ENCODE data around the gene ZNF516.

ZNF516 gene

DNA sequence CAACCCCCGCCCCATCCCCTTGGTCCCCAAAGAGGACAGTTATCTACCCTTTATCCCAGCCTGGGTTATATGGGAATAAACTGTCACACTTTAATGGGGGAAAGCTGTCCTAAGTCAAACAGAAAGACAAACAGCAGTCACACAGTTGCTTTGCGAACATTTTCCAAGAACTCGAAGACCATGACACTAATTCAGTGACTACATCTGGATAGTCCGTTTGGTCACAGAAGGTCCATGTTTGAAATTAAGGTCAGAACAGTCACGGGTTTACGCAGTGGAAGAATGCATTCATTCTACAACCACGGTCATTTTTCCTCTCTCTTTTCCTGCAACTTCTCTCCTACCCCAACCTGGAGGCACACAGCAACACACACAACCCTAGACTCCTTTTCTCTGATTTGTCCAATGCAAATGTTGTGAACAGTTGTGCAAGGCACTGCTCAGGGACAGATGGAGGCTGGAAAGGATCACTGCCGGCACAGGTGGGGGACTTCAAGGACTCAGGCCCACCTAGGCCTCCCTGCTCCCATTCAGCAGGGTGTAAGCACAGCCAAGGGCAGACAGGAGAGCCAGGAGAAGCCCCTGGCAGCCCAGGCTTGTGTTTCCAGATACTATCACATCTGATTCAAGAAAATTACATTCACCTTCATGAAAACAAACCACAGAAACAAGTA is 39.9 kb downstream of the ZNF516 start:
- DNase-seq, result no peak

DNA sequence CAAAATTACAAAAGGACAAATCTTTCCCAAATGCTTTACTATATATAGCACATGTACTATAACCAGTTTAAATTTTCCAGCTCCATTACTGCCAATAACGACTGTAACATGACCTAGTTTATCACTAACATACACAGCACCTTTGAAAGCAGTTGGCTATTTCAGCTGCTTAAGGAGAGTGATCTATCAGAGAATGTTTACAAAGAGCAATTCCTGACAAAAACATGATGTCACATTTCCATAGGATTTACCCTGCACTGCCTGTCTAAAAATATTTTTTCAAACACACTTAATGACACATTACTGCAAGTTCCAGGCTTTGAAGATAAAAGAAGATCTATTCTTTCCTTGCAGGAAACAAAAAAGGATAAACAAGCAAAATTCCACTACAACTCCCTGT is 40.6 kb downstream of the ZNF516 start:
- no peak for DNase-seq

DNA sequence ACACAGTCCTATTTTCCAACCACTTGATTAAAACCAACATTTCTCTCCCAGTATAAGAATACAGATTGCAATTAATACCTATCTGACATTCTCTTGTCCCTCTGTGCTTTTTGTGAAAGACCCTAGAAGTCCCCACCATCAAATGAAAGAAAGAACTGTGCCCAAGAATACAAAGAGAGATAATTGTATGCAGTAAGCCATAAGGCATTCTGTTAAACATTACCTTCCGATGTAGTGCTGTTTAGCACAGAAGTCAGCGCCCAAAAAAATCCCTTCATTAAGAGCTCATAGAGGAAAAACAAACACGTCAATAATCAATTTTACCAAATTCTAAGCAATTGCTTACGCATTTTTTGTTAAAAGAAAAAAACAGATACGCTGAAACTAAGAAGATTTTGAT is 41.1 kb downstream of the ZNF516 start:
- no peak for DNase-seq

DNA sequence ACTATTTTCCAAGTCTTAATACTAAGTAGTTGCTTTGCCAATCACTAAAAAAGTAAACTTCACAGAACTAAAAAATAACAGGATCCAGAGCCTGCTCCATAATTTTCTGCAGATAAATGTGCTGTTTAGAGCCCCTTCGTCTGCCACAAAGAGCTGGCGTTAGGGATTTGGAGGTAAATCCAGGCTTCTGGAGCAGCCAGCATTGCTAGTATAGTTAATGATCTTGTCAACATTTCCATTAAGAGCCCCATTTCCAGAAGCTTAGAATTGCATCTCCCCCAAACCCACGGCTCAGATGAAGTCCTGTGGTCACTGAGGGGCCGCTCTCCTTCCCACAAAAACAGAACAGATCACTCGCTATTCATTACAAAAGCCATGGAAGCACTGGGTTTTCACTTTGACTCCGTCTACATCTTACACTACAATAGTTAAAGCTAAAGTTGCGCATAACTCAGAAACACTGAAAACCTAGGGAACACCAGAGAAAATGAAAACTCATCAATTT is 41.9 kb downstream of the ZNF516 start:
- DNase-seq, result no peak

DNA sequence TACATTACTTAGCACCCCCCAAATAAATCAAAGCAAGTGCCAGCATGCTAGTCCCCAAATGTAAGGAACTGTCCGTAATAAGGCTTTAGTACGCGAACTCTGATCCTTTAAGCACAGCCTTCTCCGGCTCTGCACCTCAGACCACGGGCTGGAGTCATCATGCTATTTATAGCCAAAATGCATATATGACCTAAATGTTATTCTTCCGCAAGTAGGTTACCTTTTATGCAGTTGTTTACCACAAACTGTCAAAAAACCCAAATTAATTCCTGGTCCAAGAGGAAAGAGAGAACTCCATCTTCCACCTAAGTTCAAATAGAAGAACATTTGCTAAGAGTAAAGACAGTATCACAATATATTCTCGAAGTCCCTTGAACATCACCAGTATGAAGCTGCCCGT is 42.7 kb downstream of the ZNF516 start:
- DNase-seq, result no peak

DNA sequence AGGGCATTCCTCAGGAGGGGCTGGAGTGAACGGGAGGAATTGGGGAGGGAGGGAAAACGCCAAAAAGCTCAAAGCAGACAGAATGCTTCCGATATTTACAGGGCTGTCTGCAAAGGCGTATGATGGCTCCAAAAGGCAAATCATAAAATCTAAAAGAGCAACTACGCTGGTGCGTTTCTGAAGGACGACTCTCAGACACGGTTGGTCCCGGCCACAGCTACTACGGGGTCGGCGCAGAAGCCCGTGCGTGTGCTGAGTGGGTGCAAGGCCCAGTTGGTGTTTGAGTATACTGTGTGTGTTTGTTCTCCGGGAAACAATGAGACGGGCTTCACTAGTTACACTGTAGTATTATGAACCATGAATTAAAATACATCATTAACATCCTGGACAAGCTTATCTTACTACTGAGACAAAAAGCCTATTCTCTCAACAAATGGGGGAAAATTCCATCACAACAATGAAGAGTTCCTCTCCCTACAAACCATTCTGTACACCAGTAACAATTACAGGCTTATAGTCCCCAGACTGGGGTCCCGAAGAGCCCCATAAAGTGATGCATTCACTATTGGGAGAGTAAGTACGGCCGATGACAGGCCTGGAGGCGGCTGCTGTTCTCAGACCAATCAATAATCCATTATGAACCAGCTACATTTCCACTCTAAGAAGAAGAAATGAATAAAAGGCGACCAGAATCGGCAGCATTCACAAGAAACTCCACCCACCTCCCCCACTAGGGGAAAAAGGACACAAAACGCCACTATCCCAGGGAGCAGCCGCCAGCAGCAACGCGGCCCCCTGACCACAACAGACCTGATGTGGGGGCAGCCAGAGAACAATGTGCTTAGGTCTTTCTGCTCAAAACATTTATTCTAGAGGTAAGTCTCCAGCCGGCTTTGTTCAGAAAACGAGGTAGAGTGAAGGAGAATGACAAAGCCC is 43.4 kb downstream of the ZNF516 start:
- no peak for DNase-seq

DNA sequence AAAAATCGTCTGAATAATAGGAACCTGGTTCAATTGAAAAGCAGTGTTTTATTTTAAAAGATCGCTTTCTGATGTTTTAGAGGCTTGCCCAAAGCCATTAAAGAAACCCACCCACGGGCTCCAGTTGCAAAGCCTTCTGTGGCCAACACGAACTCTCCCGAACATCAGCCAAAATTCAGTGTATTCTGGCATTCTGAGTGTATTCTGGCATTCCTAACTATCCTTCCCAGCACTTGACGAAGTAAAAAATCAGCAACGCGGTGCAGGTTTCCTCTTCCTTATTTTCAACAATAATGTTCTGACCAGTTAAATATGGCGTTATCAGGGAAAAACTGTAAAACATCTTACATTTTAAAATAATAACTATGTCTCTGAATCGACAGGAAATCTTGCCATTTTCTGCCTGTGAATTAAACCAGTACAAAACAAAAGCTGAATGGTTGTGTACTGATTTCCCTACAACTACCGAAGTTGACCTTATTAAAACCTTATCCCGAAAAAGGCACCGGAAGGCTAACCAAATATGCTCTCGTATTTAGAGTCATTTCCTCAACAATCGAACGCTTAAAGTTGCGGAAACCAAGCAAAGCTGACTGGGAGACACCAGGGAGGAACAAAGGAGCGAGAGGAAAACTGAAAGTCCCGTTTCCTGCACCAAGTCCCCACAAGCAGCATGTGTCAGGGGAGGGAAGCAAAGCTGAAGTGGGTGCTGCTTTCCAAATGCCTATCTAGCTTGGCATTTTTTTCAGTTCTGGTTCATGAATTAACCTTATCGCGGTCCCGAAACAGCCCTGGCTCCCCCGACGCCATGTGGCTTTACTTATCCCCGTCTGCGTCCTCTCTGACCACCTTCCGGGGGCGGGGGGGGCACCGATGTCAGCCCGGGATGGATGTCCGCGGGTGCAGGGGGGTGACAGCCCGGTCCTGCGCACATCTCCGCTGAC is 44.3 kb downstream of the ZNF516 start:
- DNase-seq, result no peak

DNA sequence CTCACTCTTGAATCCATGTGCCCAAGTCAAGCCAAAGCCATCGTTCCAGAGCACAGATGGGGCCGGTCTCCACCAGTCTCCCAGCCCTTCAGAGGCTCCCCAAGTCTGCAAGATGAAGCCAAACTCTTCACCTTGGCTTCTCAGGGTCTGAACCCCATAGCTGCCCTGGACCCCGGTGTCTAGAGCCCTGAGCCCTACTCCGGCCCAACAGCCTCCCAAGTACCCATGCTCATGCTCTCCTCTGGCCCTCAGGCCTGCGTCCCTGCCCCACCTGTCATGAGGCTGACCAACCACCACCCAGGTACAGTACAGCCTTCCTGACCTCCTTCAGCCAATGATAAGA is 46.0 kb downstream of the ZNF516 start:
- no peak for DNase-seq

DNA sequence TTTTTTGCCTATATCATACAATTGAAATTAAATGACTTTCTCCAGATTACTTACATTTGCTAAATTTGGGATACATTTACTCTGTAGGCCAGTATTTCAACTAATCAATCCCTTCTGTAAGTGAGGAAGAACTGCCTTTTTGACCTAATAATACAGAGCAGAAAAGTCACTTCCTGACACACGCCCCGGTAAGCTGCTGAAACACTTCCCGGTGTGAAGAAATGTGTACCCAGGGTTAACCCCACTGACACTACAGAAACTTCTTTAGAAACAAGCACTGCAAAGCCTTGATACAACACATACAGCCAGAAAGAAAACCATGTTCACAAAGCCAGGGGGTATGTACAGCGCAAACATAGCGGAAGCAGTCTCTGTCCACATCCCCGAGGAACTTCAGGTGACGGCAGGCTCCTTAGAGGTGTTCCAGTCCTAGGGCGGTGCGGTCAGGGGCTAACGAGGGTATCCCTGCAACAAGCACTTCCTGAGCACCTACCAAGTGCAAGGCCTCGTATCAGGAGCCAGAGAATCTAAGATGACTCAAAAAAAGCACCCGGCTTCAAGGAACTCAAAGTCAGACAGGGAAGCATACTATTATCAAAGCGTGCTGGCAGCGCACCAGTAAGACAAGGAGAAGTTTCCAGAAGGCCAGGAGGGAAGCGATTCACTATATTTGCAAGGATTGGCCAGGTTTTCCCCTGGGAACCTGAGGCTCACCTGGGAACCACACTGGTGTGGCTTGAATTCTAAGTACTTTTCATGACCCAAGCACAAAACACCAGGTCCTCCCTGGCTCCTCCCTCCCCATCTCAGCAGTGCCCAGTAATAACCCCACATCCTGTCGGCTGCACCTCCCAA is 46.6 kb downstream of the ZNF516 start:
- no peak for DNase-seq

DNA sequence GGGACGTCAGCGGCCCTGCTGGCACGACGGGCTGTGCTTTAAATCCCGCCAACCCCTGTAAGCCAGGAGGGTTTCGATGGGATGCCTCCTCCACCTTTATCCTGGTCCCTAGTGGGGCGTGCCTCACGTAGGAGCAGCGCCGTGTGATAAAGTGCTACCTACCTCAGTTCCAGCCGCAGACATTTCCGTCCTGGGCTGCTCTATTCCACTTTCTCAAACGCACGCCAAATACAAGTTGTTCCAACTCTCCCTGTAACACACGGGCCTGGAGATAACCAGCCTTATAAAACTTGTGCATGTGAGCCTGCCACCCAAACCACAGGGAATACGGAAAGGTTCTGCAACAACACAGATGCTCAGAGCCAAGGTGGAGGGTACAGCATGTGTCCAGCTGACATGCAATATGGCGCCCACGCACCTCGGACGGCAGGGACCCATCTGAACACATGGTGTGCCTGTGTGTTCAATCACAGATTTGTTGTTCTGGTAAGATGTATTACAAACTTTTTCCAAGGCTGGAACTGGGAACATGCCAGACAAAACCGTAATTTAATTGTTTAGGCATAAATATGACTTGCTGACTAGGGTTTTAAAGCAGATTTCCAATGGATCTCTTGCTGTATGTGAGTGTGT is 47.7 kb downstream of the ZNF516 start:
- no peak for DNase-seq

DNA sequence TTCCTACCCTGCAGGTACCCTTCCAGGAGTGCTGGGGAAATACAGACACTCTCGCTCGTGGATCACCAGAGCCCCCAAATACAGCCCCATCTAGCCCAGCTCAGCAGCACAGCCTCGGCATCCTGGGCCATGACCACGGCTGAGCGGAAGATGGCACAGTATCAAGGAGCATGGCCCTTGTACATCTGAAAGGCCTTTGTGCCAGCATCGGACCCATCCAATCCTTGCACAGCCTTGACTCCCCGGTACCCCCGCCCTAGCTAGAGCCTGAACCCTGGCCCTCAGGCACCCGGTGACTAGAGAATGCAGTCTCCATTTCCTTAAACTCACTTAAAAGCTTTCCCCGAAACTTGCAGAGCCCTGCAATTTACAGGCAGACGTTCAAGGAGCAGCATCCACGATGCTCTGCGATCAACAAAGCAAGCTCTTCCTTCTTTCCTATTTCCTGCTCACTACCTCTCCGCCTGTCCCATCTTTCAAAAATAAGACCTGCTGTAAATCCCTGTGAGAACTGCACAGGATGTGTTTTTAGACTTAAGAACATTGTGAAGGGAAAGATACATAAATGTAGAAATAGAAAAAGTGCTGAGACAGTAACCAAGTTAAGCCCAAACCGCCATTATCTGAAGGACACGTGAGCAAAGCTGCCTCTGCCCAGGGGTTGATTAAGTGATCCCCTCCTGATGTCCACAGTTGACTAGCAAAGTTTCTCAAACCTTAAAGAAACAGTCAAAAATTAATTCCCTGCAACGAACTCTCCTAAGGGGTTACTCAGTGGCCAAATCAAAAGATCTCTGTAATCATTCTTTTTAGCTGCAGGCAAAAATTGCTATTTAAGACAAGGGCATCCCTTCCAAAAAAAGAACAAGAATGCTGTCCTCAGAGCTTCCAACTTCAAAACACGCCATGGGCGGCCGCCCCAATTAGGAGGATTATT is 48.5 kb downstream of the ZNF516 start:
- no peak for DNase-seq

DNA sequence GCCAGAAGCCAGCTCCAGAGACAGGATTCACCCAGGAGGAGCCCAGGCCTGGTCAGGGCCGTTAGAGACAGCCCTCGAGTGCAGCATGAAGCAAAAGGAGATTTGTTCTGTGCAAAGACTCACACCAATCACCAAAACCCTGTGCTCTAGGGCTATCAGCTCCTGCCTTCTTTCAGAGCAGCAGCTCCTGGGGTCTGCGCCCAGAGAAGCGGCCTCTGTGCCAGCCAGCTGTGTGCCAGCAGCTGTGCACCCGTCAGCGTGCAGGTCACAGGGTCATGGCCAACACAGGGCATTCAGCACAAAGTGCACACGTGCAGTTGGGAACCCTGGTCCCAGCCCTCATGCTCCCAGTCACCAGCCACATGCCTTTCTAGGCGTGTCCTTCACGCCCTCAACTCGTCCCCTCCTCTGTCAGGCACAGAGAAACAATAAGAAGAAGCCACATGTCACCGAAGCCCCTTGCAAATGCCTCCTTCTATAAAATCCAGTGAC is 49.3 kb downstream of the ZNF516 start:
- no peak for DNase-seq

DNA sequence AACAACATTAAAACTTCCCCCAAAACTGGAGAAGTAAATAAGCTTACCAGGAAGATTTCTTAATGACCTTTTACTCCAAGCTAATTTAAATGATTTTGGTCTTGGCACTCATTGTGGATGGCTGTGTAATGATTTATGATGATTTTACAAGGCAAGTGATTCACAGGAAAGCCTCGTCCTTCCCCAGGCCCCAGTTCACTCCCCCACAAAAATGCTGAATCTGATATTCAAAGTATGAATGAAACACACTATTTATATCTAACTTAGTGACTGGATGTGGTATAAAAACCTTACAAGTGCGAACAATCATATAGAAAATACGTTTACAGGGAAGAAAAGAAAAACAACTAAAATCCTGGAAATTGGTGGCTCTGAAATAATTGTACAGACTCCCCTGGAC is 49.8 kb downstream of the ZNF516 start:
- DNase-seq, result no peak

DNA sequence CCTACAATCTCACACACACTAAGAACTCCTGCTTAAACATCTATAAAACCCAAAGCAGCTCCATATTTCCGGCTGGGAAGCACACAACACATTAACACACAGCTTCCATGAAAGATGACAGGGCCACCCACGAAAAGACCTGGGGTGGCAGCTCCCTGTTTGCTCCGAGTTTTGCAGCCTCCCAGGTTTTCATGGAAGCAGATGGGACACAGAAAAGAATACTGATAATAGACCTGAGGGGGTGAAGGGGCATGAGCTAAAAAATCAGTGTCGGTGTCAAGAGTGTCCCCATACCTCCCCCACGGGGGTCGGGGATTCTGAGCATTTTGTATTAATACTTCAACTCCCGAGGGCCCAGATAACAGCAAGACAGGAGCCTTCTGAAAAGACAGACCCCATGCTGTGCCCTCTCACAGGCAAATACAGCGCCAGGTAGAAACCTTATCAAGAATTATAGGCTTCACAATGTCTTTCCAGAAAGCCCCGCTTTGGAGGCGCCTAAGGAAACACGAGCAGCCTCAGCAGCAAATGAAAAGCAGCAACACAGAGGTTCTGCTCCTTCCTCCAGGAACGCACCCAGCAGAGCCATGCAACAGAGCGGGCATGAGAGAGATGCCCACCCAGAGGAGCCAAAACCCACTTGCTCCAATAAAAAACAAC is 50.5 kb downstream of the ZNF516 start:
- DNase-seq, result no peak

DNA sequence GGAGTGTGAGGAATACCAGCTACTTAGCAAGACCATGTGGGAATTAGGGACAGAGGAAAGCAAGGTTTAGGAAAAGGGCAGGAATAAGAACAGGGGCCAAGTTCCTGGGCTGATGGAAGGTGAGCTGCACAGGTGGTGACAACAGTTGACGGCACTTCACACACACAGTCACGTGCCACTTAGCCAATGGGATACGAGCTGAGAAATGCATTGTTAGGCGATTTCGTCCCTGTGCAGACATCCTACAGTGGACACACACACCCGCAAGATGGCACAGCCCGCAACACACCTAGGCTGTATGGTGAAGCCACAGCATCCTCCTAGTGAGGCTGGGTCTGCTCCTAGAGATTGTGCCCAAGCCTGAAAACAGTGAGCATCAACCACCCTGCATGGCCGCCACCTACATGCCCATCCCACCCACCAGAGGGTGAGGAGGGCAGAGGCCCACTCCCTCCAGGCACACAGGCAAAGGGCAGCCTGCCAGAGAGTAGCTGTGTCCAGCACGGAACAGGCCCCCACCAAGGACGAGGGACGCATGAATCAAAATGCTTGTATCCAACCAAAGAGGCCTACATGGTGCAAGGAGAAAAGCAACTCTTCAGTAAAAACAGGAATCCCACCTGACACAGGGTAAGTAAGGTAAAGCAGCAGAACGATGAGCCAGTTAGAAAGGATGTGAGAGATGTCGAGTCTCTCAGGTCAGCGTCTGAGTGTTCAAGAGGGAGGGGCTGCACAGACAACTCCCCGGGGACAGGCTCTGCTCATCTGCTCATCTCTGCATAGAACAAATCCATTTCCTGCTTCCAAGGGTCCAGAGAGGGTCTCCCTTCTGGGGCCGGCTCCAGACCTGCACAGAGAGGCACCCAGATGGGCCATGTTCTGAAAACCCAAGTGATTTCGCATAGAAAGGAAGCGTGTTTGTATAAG is 51.3 kb downstream of the ZNF516 start:
- DNase-seq, result no peak

DNA sequence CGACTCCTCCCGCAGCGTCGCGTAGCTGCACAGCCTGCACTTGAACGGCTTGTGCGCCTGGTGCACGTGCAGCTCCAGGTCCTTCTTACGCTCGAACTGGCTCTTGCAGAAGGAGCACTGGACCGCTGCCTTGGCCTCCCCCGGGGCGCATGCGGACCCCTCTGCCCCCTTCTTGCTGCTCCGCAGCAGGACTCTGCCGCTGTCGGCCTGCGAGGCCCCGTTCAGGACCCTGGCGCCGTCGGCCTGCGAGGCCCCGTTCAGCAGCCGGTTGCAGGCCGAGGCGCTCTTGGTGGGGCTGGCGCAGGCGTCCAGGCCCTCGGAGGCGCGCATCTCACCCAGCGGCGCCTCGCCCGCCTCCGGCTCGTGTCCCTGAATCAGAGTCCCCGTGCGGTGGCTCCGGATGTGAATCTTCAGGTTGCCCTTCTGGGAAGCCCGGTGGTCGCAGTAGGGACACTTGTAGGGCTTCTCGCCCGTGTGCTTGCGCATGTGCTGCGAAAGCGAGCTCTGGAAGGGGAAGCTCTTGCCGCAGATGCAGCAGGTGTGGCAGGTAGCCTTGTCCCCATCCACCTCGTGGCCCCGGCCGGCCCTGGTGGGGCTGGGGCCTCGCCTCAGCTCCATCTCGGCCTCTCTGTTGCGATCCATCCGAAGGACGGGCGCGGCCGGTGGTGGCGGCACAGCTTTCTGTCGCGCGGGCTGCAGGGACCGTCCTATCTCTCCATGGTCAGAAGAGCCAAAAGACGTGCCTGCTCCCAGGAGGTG is 52.5 kb downstream of the ZNF516 start:
- DNase-seq, result no peak

DNA sequence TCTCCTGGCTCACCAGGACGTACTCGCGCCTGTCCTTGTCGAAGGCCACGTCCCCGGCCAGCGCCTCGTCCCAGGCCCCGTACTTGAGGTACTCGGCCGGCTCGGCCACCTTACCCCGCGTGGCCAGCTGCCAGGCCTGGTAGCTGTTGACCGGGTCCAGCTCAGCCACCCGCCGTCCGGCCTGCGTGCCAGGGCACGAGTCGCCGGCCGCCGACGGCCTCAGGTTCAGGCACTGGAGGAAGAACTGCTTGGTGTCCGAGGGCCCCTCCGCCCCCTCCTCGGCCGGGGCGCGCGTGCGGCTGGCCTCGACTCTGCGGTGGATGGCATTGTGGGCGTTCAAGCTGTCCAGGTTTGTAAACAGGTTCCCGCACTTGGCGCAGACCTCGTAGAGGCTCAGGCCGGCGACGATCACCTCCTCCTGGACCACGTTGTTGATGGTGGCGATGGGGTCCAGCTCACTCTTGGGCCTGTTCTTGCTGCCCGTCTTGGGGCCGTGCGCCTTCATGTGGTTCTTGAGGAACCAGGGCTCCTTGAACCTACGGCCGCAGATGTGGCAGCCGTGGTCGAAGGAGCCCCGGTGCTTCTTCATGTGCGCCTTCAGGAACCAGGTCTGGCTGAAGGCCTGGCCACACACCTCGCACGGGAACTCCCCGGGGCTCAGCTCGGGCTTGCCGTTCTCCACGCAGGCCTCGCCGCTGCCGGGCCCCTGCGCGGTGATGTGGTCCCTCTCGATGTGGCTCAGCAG is 53.2 kb downstream of the ZNF516 start:
- no peak for DNase-seq
